Stimulated activated CD8-positive, alpha-beta memory T cell treated with anti-CD3 and anti-CD28 coated beads, Interleukin-15, amount 100 ng/mL, for 24 hours (primary cell): ENCODE data around the gene NCK2.

Source experiments
- DNase-seq: peaks from one replicate; pipeline ENCODE4 v3.0.0-alpha.2; 2020; ENCODE audit warnings: low read depth

NCK2 gene

DNA sequence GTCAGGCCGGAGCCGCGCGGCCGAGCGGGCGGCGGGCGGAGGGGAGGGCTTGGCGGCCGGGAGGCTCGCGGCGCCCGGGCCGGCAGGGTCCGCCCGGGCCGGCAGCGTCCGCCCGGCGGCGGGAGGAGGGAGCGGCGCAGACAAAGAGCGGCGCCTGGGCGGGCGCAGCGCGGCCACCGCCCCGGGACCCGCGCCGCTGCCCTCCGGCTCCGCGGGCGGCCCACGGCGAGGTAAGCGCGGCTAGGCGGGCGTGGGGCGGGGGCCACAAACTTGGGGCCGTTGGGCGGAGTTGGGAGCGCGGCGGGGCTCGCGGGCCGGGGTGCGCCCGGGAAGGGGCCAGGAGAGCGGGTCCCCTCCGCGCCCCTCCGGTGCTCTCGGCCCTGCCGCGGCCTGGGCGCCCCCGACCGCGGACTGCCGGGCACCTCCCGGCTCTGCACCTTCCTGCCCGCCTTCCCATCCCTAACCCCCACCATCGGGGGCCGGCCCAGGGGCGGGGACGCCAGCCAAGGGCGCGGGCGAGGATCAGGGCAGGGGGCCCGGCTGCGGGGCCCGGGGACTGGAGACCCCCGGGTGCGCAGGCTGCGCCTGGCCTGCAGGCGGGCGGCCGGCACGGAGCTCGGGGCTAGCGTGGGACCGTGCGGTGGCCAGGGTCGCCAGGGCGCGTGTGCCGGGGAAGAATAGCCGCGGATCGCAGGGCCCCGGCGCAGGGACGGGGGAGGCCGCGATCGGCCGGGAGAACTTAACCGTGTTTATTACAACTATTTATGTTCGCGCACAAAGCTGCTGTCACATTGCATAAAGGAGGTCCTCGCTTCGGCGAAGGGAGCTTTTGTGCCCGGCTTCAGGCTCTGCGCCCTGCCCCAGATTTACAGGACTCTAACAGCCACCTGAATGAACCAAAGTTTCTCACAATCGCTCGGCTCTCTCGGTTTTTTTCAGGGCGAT is at the start of gene NCK2:
TSS of gene NCK2 (plus strand) at position 4 of the 945 bp plus-strand sequence. CDS start 110,152 bp downstream, outside the sequence.
- no peak for DNase-seq

GRCh38 chr2:105697781-105698449 is 46.8 kb upstream of the NCK2 start:
- DNase-seq: no peak

DNA sequence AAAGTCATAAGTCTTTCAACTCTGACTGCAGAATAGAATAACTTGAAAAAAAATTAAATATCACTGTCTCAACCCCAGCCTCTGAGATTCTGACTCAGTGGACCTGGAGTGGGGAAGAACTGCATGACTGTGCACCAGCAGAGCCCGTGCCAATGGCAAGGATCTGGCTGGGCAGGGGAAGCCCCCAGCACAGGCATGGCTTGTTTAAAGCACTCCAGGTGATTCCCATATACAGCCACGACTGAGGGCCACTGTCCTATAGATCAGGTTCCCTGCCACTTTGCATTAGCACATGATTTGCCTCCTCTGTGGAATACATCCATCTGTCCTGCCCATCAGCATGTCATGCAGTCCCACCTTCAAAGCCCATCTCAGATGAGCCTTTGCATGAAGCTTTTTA is 45.9 kb upstream of the NCK2 start:
- DNase-seq: no peak

GRCh38 chr2:105701042-105701441 is 43.7 kb upstream of the NCK2 start:
- no peak for DNase-seq

GRCh38 chr2:105708697-105709096 is 36.0 kb upstream of the NCK2 start:
- DNase-seq: no peak

DNA sequence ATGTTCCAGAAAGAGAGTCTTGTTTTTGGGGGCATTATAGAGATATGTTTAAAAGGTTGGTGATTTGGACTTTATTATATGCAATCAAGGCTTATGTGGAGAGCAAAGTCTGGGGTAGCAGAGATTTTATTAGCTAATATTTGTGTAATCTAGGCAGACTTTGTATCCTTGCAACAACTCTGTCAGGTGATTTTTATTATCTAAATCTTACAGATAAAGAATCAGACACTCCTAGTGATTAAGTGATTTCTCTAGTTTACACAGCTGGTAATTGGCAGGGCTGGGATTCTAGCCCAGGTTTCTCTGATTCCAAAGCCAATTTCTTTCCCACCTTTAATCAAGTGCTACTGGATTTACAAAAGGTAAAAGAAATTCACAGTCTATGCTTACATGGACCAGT is 33.3 kb upstream of the NCK2 start:
- DNase-seq: no peak

- no peak for DNase-seq
Measured at GRCh38 chr2:105712166-105712915, 32.4 kb upstream of the NCK2 start.

DNA sequence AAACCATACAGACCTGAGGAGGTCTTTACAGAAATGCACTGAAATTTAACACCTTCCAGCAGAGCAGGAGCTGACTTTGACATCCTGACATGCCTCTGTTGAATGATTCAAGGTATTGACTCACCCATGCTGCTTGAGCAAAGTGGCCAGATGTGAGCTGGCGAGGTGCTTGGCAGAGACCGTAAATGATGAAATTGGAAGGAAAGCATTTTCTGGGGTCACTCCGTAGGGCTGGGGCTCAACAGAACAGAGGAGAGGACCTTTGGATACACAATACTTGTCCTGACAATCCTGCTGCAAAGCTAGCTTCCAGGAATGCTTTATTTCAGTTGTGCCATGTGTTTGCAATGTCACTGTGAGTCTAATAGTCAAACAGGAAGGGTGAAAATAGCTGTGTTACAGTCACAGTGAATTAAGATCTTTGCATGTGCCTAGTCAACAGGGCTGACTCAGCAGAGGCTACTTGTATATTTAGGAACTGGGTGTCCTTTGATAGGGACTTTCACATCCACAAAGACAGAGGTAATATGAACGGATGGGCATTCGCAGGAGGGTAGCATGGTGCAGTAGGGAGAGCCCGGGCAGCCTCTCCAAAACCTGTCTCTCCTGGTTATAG is 31.6 kb upstream of the NCK2 start:
- DNase-seq: no peak

GRCh38 chr2:105714141-105714540 is 30.6 kb upstream of the NCK2 start:
- no peak for DNase-seq

- no peak for DNase-seq
Measured at GRCh38 chr2:105718846-105719481, 25.7 kb upstream of the NCK2 start.

DNA sequence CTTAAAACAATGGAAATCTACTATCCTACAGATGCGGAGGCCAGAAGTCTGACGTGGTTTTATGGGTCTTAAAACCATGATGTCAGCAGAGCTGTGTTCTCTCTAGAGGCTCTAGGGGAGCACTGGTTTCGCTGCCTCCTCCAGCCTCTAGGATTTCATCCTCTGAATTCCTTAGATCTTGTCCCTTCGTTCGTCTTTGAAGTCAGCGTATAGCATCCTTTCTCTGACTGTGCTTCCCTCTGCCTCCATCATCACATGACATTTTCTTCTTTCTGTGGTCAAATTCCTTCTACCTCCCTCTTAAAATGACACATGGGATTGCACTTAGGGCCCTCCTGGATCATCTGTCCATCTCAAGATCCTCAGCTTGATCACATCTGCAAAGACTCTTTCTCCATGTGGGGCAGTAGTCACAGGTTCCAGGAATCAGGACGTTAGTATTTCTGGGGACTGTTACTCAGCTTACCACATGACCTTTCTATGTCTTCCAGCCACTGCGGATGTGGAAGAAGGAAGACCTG is 22.7 kb upstream of the NCK2 start:
- DNase-seq: no peak

DNA sequence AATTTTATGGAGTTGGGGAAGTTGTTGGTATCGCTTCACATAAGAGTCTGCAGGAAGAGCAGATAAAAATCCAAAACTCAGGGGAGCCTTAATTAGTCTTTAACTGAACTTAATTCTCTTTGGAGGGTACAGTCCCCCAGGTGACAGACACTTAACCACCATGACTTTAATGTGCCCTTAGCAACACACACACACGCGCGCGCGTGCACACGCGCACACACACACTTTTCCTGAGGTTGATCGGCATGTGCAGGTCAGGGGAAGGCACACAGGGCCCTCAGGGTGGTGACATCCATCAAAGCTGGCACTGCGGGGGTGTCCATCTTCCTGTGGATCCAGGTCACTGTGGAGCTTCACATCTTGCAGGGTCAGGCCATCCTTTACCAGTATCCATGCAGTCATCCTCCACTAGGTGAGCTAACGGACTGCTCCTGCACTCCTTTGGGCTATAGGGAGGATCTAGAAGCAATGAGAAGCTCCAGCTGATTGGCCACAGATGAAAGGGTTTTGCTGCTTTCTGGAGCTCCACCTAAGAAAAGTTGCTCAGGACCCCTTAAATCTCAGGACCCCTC is 21.9 kb upstream of the NCK2 start:
- DNase-seq: no peak

DNA sequence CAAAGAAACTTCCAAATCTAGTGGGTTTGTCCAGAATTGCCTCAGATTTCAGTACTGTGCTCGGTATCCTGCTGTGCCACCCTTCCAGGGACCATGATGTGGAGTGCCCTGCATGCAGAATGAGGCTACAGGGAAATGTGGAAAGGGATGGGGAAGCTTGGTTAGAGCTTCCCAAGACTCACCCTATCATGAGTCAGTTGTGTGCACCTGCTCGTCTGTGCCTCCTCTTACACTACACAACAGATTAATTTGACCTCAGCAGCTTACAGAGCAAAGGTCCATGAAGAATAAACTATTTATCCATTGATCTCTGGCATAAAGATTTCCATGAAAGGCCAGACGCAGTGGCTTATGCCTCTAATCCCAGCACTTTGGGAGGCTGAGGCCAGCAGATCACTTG is 21.3 kb upstream of the NCK2 start:
- DNase-seq: no peak

GRCh38 chr2:105725388-105725787 is 19.3 kb upstream of the NCK2 start:
- no peak for DNase-seq

GRCh38 chr2:105730170-105730569 is 14.5 kb upstream of the NCK2 start:
- DNase-seq: no peak

DNA sequence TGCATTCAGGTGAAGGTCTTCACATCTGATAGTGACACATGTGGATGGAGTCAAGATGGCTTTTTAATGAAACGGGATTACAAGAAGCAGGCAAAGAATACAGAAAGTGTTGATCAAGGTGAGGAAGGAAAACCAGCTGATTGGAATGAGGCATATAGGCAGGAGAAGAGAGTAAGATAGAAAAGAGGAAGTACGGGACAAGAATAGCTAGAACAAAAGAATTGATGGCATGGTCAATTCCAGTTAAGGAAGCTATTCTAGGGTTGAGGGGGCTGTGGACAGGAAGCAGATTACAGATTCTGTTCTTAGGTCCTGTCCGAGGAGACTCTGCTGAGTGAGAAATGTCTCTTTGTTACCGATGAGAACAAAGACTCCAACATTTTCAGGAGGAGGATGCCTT is 13.2 kb upstream of the NCK2 start:
- no peak for DNase-seq

GRCh38 chr2:105732101-105732500 is 12.6 kb upstream of the NCK2 start:
- DNase-seq: no peak

DNA sequence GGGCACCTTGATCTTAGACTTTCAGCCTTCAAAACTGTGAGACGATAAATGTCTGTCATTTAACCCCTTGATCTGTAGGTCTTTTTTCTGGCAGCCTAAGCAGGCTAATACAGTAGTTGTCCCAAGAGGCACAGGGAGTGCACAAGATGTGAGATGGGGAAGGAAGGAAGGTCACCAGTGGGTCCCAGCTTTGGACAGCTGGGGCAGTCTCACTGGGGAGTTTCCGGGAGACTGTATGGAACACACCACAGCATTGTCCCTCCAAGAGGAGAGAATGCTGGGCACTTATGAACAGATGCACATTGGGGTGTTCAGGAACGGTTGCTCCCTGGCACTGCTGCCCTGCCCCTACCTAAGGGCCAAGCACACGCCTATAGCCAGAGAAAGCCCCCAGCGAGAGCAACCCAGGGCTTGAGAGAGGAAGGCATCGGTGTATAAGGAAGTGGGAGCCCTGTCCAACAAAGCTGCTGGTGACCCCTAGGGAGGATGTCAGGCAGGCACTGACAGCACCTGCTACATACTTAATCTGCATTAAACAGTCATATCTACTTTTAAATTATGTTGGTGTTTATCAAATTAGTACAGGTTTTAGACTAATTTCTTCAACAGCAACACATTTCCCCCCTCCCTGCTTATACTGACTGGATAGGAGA is 11.6 kb upstream of the NCK2 start:
- DNase-seq: no peak

DNA sequence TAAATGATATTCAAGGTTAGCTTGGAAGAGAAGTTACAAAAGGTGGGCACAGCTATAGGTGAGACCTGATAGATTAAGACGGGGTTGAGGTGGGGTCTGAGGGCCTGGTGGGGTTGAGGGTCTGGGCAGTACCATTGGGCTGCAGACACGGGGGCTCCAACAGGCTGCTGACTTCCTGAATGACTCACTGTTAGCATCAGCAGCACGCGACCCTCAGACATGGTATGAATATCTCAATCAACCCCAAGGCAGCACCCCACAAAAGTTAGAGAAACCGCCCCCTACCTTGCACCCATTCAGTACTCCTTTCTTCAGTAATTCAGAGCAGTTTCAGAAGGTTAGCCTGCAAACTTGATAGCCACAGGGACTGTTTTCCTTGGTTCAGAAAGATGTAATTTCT is 10.8 kb upstream of the NCK2 start:
- DNase-seq: no peak

DNA sequence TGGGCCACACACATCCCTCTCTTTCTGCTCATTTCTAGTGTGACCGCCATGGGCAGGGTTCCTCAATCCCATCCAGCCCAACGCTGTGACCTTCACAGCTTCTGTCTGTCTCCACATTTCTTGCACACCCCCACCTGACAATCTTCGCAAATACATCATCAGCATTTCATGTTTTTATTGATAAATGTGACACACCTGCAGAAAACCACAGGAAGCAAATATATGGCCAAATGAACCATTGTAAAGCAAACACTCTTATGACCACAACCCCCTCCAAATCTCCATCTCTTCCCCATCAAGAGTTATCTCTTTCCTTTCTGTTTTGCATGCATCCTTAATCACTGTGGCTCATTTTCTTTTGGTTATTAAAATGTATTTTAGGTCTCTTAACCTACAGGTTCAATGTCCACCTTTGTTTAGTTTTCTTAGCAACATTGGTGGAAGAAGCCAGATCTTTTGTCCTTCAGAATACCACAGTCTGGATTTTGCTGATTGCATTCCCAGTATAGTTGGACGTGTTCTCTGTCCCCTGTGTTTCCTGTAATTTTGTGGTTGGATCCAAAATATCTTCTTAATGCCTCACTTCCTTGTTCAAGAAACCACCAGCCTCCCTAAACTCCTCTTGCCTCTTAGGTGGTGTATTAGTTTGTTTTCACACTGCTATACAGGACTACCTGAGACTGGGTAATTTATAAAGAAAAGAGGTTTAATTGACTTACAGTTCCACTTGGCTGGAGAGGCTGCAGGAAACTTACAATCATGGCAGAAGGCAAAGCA is 9.8 kb upstream of the NCK2 start:
- DNase-seq: no peak
